ENCODE data around the gene C2.
A peak's percentile ranks its signal among the peaks of the same experiment; 100 is the strongest.
"Not testable (repeated sequence)": the region's sequence is repeated elsewhere in the genome, so short reads cannot be mapped to it uniquely, and the experiment has no call there.

Gene C2

DNA sequence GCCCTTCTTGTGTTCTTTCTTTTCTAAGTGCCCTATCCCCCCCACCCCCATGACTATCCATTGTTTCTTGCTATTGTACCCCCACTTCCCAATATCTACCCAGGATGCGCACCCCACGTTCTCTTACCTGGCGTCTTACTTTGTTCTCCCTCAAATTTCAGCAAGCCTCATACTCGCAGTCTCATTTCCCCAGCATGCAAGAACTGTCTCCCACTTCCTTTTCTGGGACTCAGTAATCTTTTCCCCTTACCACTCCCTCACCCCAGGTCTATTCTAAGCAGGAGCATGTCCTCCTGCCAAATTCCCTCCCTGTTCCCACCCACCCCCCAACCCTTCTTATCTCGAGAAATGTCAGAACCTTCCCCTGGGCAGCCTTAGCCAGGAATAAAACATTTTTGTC lies 28.3 kb upstream of the C2 start:
- DNase-seq, result no peak

- DNase-seq, result no peak
Observed at GRCh38 chr6:31899882-31900722, 27.4 kb upstream of the C2 start.

DNA sequence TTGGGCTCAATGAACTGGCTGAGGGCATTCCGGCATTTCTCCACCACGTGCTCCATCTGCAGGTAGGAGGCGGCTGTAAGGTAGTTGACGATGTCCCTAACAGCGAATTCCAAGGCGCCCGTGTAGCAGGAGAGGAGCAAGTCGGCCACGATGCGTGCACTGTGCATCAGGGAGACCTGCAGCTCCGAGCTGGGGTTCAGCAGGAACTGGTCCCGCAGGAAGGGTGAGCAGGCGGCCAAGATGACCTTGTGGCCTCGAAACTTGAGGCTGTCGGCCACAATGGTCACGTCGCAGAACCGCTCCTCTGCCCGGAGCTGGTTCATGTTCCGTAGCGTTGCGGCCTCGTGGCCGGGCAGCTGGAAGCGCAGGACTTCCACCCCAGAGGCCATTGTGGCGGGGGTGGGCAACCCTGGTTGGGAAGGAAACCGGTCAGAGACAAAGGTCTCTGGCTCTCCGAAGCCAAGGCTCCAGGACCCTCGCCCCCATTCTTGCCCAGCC lies 26.6 kb upstream of the C2 start:
- DNase-seq, result no peak

DNA sequence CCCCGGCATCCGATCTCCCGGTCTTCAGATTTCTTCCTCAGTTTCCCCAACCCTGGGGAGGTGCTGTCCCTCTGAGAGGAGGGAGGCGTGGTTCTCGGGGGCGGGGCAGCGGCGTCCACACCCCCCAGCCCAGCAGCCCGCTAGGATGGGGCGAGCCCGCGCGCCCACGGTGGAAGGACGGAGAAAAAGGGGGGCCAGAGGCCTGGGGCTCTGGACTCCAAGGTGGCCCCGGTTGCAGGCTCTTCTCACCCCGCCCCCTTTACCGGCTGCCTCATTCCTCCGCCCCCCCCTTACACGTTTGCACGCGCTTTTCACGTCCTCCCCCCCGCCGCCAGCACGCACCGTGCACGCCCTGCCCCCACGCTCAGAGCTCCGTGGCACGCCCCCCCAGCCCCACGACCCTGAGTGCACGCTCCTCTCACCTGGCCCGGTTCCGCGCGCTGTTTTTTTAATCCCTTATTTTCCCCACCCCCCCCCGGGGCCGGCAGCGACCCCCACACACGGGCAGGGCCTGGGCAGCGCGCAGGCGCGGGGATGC lies 26.0 kb upstream of the C2 start:
- no peak for DNase-seq

DNA sequence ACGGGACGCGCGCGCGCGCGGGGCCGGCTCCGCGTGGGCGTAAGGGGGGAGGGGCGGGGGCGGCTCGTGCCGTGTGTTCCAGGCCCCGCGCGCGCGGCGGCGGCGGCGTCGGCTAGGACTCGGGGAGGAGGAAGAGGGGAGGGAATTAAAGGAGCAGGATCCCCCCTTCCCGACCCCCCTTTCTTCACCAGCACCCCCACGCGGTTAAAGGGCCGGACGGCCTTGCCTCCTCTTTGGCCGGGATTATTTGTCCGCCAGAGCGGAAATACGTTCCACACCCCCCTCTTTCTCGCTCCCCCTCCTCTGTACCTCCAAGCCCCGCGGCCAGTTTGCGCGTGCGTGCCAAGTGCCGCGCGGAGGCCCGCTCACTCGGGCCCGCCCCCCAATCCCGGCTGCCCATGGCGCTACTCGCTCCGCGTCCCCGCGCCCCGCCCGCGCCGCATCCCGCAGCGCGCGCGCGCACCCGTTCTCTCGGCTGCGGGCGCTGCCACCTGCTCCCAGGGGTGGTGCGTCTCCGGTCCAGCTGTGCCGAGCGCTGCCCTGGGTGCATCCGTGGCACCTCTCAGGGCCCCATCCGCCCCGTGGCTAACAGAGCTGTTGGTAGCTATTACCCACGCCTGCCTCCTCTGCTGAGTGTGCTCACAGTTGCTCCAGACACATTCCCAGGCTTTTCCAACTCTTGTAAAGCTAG lies 25.4 kb upstream of the C2 start, which contains the start of gene ZBTB12:
TSS of gene ZBTB12 (minus strand) at position 134 of the 691 bp plus-strand sequence. CDS start 781 bp downstream, outside the sequence.
- peak; percentile 79 for DNase-seq

DNA sequence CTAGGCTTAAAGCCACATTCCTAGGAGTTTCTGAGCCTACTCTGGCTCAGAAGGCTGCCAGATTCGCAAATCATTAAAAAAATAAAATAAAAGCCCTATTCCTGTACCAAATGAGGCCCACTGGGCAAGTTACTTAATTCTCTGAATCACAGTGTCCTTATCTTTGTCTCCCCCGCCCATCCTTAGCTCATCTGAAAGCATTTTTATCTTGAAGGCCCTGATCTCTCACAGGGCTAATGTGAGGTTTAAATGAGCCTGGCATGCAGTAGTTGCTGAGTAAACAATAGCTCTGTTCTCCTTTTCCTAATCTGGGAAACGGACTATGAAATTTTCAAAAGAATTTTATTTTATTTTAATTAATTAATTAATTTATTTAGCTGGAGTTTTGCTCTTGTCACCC lies 23.6 kb upstream of the C2 start:
- DNase-seq, result no peak

DNA sequence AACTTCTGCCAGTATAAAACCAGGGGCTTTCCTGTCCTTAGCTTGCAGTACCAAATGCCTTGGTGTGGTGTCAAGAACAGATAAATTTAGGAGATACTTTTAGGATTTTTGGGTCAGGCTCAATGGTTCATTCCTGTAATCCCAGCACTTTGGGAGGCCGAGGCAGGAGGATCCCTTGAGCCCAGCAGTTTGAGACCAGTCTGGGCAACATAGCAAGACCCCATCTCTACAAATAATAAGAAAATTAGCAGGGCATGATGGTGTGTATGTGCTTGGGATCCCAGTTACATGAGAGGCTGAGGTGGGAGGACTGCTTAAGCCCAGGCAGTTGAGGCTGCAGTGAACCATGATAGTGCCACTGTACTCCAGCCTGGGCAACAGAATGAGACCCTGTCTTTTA lies 22.5 kb upstream of the C2 start:
- DNase-seq, result no peak

DNA sequence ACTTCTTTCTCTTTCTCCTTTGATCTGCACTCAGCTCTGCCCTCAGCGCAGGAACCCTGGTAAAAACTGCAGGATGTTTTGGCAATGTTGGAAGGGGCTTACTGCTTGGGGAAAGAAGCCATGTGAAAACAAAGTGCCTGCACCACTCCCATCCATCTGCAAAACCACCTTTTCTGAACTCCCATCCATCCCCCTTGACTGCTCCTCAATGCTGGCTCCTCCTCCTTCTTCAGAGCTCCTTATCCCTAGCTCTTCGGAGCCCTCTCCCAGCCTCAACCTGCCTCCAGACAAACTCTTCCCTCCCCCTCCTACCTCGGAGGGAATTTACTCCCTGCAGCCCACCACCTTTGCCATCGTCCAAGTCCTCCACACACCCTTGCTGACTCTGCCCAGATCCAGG lies 21.4 kb upstream of the C2 start:
- no peak for DNase-seq

- not testable (repeated sequence) for DNase-seq
Observed at GRCh38 chr6:31906727-31907126, 20.8 kb upstream of the C2 start.

DNA sequence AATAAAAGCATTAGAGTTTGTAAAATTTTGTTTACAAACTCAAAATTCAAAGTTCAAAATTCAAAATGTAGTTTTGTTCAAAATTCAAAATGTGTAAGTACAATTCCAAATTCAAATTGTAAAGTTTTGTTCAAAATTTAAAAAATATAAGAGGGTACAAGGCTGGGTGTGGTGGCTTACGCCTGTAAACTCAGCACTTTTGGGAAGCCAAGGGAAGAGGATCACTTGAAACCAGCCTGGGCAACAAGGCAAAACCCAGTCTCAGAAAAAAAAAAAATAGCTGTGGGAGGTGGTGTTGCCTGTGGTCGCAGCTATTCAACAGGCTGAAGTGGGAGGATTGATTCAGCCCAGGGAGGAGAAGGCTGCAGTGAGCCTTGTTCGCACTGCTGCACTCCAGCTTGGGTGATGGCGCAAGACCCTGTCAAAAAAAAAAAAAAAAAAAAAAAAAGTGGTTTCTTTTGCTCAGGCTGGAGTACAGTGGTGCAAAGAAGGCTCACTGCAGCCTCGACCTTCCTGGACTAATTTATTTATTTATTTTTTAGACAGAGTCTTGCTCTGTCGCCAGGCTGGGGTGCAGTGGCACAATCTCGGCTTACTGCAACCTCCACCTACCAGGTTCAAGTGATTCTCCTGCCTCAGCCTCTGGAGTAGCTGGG lies 20.2 kb upstream of the C2 start:
- no peak for DNase-seq

DNA sequence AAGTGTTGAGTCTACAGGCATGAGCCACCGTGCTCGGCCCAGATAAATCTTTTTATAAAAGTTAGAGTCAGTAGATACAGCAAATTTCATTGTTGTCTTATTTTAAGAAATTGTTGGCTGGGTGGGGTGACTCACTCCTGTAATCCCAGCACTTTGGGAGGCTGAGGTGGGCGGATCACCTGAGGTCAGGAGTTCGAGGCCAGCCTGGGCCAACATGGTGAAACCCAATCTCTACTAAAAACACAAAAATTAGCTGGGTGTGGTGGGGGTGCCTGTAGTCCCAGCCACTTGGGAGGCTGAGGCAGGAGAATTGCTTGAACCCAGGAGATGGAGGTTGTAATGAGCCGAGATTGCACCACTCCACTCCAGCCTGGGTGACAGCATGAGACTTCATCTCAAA lies 19.3 kb upstream of the C2 start:
- not testable (repeated sequence) for DNase-seq

- no peak for DNase-seq
Observed at GRCh38 chr6:31908791-31909190, 18.7 kb upstream of the C2 start.

DNA sequence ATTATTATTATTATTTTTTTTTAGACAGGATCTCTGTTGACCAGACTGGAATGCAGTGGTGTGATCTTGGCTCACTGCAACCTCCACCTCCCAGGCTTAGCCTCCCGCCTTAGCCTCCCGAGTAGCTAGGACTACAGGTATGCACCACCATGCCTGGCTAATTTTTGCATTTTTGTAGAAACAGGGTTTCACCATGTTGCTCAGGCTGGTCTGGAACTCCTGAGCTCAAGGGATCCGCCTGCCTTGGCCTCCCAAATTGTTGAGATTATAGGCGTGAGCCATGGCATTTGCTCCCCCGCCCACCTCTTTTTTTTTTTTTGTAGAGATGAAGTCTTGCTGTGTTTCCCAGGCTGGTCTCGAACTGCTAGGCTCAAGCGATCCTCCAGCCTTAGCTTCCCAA lies 18.2 kb upstream of the C2 start:
- DNase-seq, result not testable (repeated sequence)

DNA sequence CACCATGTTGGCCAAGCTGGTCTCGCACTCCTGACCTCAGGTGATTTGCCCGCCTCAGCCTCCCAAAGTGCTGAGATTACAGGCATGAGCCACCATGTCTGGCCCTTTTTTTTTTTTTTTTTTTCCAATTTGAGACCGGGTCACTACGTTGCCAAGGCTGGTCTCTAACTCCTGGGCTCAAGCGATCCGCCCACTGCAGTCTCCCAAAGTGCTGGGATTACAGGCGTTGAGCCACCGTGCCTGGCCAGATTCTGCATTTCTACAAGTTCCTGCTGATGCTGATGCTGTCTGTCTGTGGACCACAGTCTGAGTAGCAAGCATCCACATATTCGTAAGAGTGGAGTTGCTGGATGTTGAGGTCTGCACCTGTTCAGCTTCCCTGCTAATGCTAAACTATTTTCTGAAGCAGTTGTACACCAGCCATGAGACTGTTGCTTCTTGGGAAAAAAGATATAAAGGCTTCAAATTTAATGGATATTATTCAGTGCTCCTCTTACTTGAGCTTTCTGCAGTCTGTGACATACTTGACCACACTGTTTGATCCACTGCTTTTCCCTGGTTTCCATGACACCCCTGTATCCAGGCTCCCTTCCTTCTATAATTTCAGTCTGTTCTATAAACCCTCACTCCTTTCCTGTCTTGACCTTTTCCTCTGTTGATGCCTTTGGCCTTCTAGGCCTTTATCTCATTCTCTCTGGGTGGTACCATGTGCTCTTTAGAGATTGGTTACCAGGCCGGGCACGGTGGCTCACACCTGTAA lies 15.5 kb upstream of the C2 start:
- DNase-seq, result no peak

DNA sequence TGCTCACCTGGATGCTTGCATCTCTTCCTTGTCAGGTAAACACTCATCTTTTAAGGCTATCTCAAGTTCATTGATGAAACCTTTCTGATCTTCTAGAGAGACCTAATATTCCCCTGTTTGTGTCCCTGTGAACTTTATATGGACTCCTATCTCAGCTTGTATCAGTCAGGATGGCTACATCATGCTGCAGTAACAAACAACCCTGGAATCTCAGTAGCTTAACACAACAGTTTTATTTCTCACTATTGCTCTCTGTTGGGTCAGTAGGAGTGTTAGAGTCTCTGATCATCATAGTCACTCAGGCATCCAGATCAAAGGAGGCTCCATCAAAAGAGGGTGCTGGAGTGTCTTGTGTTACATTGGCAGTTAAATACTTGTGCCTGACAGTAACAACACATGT lies 12.2 kb upstream of the C2 start:
- no peak for DNase-seq

- no peak for DNase-seq
Observed at GRCh38 chr6:31915756-31916155, 11.8 kb upstream of the C2 start.

- no peak for DNase-seq
Observed at GRCh38 chr6:31918069-31918720, 9.3 kb upstream of the C2 start.

- DNase-seq, result no peak
Observed at GRCh38 chr6:31919624-31920303, 7.8 kb upstream of the C2 start.

- no peak for DNase-seq
Observed at GRCh38 chr6:31920811-31921210, 6.7 kb upstream of the C2 start.

GRCh38 chr6:31922942-31923341 lies 4.6 kb upstream of the C2 start:
- DNase-seq, result peak; percentile 4
